CMK (cell line): Measurements from ENCODE around the gene PRKAR1B.
"Not testable (repeated sequence)": the region's sequence is repeated elsewhere in the genome, so short reads cannot be mapped to it uniquely, and the experiment has no call there.

Experiments used
- DNase-seq: peaks from one replicate; pipeline ENCODE4 v3.0.0-alpha.2; 2010; ENCODE audit warnings: low read depth

Gene PRKAR1B

GRCh38 chr7:556837-557557 is 170.1 kb downstream of the PRKAR1B start:
- DNase-seq, result no peak

- DNase-seq, result no peak
These were observed 170.7 kb downstream of the PRKAR1B start for GRCh38 chr7:556291-556826.

- no peak for DNase-seq
These were observed 171.4 kb downstream of the PRKAR1B start for GRCh38 chr7:555551-556160.

- DNase-seq, result no peak
These were observed 173.4 kb downstream of the PRKAR1B start for GRCh38 chr7:553636-554111.

- no peak for DNase-seq
These were observed 174.0 kb downstream of the PRKAR1B start for GRCh38 chr7:552868-553635.

- DNase-seq, result not testable (repeated sequence)
These were observed 174.8 kb downstream of the PRKAR1B start for GRCh38 chr7:552151-552867.

GRCh38 chr7:551615-551970 is 175.5 kb downstream of the PRKAR1B start:
- DNase-seq, result not testable (repeated sequence)

- no peak for DNase-seq
These were observed 176.0 kb downstream of the PRKAR1B start for GRCh38 chr7:550881-551614.

- DNase-seq, result no peak
These were observed 177.0 kb downstream of the PRKAR1B start for GRCh38 chr7:549891-550625.

- DNase-seq, result no peak
These were observed 177.8 kb downstream of the PRKAR1B start for GRCh38 chr7:549066-549890.

- no peak for DNase-seq
These were observed 178.7 kb downstream of the PRKAR1B start for GRCh38 chr7:548401-548800.

GRCh38 chr7:545470-545869 is 181.6 kb downstream of the PRKAR1B start:
- DNase-seq, result no peak

- DNase-seq, result no peak
These were observed 182.5 kb downstream of the PRKAR1B start for GRCh38 chr7:544338-545221.

- no peak for DNase-seq
These were observed 183.4 kb downstream of the PRKAR1B start for GRCh38 chr7:543501-544337.

- no peak for DNase-seq
These were observed 184.2 kb downstream of the PRKAR1B start for GRCh38 chr7:542713-543500.

- DNase-seq, result no peak
These were observed 184.9 kb downstream of the PRKAR1B start for GRCh38 chr7:542131-542712.

GRCh38 chr7:541661-542060 is 185.4 kb downstream of the PRKAR1B start:
- DNase-seq, result no peak
